ENCODE data around the gene MAGI2.

Gene MAGI2

GRCh38 chr7:79212334-79212733 is 241.1 kb downstream of the MAGI2 start:
- Histone ChIP-seq H3K27me3 (ENCODE audit: insufficient read depth, low read length, poor library complexity, severe bottlenecking) (no peaks in the 10 kb centered on the region), H4K20me1 (ENCODE audit: insufficient read depth, low read length, poor library complexity, severe bottlenecking) (no peaks in the 10 kb centered on the region), H3K4me3 (ENCODE audit: low read length, poor library complexity, severe bottlenecking) (no peak overlapping the region), H3K9me2 (replicated peaks; ENCODE audit: low read depth, low read length) (no peaks in the 10 kb centered on the region), H3K79me2 (ENCODE audit: insufficient read depth, low read length) (no peaks in the 10 kb centered on the region), H3K4me1 (ENCODE audit: insufficient read depth, low read length, poor library complexity, severe bottlenecking) (no peaks in the 10 kb centered on the region), H3K9ac (ENCODE audit: low read depth, low read length, poor library complexity, severe bottlenecking) (no peak overlapping the region), H3K36me3 (ENCODE audit: insufficient read depth, low read length) (no peaks in the 10 kb centered on the region), H2AFZ (ENCODE audit: low read length) (no peak overlapping the region), H3K4me2 (ENCODE audit: low read depth, low read length, poor library complexity, severe bottlenecking) (no peak overlapping the region), H3F3A (ENCODE audit: low read depth) (no peaks in the 10 kb centered on the region), H3K9me3 (ENCODE audit: insufficient read depth, low read depth, low read length) (no peaks in the 10 kb centered on the region)
- TF ChIP-seq CTCF (conservative IDR thresholded peaks at IDR 0.05; ENCODE audit: low read length) (no peak), EZH2phosphoT487 (IDR thresholded peaks at IDR 0.05; ENCODE audit: borderline replicate concordance) (no peak)

GRCh38 chr7:79211724-79212123 is 241.7 kb downstream of the MAGI2 start:
- Histone ChIP-seq H4K20me1 (ENCODE audit: insufficient read depth, low read length, poor library complexity, severe bottlenecking) (no peaks in the 10 kb centered on the region), H3F3A (ENCODE audit: low read depth) (no peaks in the 10 kb centered on the region), H3K79me2 (ENCODE audit: insufficient read depth, low read length) (no peaks in the 10 kb centered on the region), H3K36me3 (ENCODE audit: insufficient read depth, low read length) (no peaks in the 10 kb centered on the region), H3K4me3 (ENCODE audit: low read length, poor library complexity, severe bottlenecking) (no peak overlapping the region), H3K9me2 (replicated peaks; ENCODE audit: low read depth, low read length) (no peaks in the 10 kb centered on the region), H3K4me2 (ENCODE audit: low read depth, low read length, poor library complexity, severe bottlenecking) (no peak overlapping the region), H3K4me1 (ENCODE audit: insufficient read depth, low read length, poor library complexity, severe bottlenecking) (no peaks in the 10 kb centered on the region), H2AFZ (ENCODE audit: low read length) (no peak overlapping the region), H3K27me3 (ENCODE audit: insufficient read depth, low read length, poor library complexity, severe bottlenecking) (no peaks in the 10 kb centered on the region), H3K9ac (ENCODE audit: low read depth, low read length, poor library complexity, severe bottlenecking) (no peak overlapping the region), H3K9me3 (ENCODE audit: insufficient read depth, low read depth, low read length) (no peaks in the 10 kb centered on the region)
- TF ChIP-seq CTCF (conservative IDR thresholded peaks at IDR 0.05; ENCODE audit: low read length) (no peak), EZH2phosphoT487 (IDR thresholded peaks at IDR 0.05; ENCODE audit: borderline replicate concordance) (no peak)

- Histone ChIP-seq H3F3A (ENCODE audit: low read depth) (no peaks in the 10 kb centered on the region), H2AFZ (ENCODE audit: low read length) (no peak overlapping the region), H3K27me3 (ENCODE audit: insufficient read depth, low read length, poor library complexity, severe bottlenecking) (no peaks in the 10 kb centered on the region), H3K4me2 (ENCODE audit: low read depth, low read length, poor library complexity, severe bottlenecking) (no peak overlapping the region), H4K20me1 (ENCODE audit: insufficient read depth, low read length, poor library complexity, severe bottlenecking) (no peaks in the 10 kb centered on the region), H3K79me2 (ENCODE audit: insufficient read depth, low read length) (no peaks in the 10 kb centered on the region), H3K9me2 (replicated peaks; ENCODE audit: low read depth, low read length) (no peaks in the 10 kb centered on the region), H3K9ac (ENCODE audit: low read depth, low read length, poor library complexity, severe bottlenecking) (no peak overlapping the region), H3K36me3 (ENCODE audit: insufficient read depth, low read length) (no peaks in the 10 kb centered on the region), H3K9me3 (ENCODE audit: insufficient read depth, low read depth, low read length) (no peaks in the 10 kb centered on the region), H3K4me3 (ENCODE audit: low read length, poor library complexity, severe bottlenecking) (no peak overlapping the region), H3K4me1 (ENCODE audit: insufficient read depth, low read length, poor library complexity, severe bottlenecking) (no peaks in the 10 kb centered on the region)
- no peak for TF ChIP-seq EZH2phosphoT487 (IDR thresholded peaks at IDR 0.05; ENCODE audit: borderline replicate concordance)
- TF ChIP-seq CTCF (conservative IDR thresholded peaks at IDR 0.05; ENCODE audit: low read length), result no peak
These were observed 253.5 kb downstream of the MAGI2 start for GRCh38 chr7:79199961-79200360.

Data from Loucy (cell line).